ENCODE measurements around the gene NRIP1.

NRIP1 gene, protein sequence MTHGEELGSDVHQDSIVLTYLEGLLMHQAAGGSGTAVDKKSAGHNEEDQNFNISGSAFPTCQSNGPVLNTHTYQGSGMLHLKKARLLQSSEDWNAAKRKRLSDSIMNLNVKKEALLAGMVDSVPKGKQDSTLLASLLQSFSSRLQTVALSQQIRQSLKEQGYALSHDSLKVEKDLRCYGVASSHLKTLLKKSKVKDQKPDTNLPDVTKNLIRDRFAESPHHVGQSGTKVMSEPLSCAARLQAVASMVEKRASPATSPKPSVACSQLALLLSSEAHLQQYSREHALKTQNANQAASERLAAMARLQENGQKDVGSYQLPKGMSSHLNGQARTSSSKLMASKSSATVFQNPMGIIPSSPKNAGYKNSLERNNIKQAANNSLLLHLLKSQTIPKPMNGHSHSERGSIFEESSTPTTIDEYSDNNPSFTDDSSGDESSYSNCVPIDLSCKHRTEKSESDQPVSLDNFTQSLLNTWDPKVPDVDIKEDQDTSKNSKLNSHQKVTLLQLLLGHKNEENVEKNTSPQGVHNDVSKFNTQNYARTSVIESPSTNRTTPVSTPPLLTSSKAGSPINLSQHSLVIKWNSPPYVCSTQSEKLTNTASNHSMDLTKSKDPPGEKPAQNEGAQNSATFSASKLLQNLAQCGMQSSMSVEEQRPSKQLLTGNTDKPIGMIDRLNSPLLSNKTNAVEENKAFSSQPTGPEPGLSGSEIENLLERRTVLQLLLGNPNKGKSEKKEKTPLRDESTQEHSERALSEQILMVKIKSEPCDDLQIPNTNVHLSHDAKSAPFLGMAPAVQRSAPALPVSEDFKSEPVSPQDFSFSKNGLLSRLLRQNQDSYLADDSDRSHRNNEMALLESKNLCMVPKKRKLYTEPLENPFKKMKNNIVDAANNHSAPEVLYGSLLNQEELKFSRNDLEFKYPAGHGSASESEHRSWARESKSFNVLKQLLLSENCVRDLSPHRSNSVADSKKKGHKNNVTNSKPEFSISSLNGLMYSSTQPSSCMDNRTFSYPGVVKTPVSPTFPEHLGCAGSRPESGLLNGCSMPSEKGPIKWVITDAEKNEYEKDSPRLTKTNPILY (N-terminal part only)

GRCh38 chr21:15064576-15065391 is at the start of gene NRIP1:
TSS of gene NRIP1 (minus strand) at chr21:15065000. CDS start at chr21:14968192, 96,808 bp downstream.
- peak within 1 kb of the TSS; percentile 98 for H3K4me3 ChIP-seq (ENCODE audit: low read length)
- no peak for TF ChIP-seq ZNF274 (IDR thresholded peaks at IDR 0.05; ENCODE audit: low read depth, low read length)

DNA sequence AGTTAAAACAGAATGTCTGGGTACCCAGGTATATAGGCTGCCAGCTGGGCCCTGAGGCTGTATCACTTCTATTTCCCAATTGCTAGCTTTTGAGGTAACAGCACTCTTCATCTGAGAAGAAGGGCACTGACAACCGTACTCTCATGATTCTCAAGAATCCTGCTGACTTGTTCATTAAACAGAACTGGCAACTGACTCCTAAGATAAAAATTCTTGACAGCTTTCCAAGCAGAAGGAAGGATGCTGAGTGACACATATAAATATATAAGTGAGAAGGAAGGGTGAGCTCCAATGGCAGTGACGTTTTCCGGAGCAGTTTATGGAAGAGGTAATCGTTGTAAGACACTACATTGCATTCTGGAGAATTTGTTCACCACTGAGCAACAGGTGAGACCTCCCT is 48.1 kb upstream of the NRIP1 start:
- TF ChIP-seq ZNF274 (IDR thresholded peaks at IDR 0.05; ENCODE audit: low read depth, low read length) = no peak
- H3K4me3 ChIP-seq (ENCODE audit: low read length) = no peak overlapping the region

GRCh38 chr21:15108801-15109200 is 44.0 kb upstream of the NRIP1 start:
- H3K4me3 ChIP-seq (ENCODE audit: low read length) = no peak overlapping the region
- TF ChIP-seq ZNF274 (IDR thresholded peaks at IDR 0.05; ENCODE audit: low read depth, low read length) = no peak

DNA sequence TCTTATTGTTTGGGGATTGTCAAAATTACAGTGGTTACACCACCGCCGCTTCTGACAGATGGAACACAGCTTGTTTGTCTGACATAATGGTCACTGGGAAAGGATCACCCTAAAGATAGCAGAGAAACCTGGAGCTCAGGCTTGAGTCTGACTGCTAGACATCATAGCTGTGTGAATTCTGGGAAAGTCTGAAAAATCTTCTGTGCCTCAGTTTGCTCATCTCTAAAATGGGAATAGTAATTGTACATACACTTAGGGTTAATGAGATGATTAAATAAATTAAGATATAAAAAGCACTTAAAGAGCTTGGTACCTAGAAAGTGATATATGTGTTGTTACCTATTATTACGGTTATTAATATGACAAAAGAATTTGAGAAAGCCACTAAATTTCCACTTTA is 39.7 kb upstream of the NRIP1 start:
- no peak overlapping the region for H3K4me3 ChIP-seq (ENCODE audit: low read length)
- TF ChIP-seq ZNF274 (IDR thresholded peaks at IDR 0.05; ENCODE audit: low read depth, low read length) = no peak

- TF ChIP-seq ZNF274 (IDR thresholded peaks at IDR 0.05; ENCODE audit: low read depth, low read length) = no peak
- H3K4me3 ChIP-seq (ENCODE audit: low read length) = no peak overlapping the region
Measured at GRCh38 chr21:15098908-15099307, 34.1 kb upstream of the NRIP1 start.

- no peak for TF ChIP-seq ZNF274 (IDR thresholded peaks at IDR 0.05; ENCODE audit: low read depth, low read length)
- H3K4me3 ChIP-seq (ENCODE audit: low read length) = no peak overlapping the region
Measured at GRCh38 chr21:15098181-15098580, 33.4 kb upstream of the NRIP1 start.

GRCh38 chr21:15097580-15097979 is 32.8 kb upstream of the NRIP1 start:
- H3K4me3 ChIP-seq (ENCODE audit: low read length) = no peak overlapping the region
- no peak for TF ChIP-seq ZNF274 (IDR thresholded peaks at IDR 0.05; ENCODE audit: low read depth, low read length)

DNA sequence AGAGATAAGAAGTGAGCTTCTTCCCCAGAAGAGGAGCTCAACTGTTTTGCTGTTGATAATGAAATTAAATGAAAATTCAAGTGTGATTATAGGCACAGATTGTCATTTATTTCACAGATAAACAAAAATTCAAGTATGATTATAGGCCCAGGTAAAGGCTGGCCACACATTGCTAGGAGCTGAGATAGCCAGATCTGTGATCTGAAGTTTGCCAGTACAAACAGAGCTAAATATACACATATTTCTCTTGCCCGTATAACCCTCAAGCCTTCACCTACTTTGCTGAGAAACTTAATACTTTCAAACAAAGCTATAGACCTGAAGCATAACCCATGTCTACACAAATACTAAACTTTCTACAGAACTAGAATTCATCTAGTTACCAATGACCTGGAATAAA is 31.3 kb upstream of the NRIP1 start:
- no peak for TF ChIP-seq ZNF274 (IDR thresholded peaks at IDR 0.05; ENCODE audit: low read depth, low read length)
- H3K4me3 ChIP-seq (ENCODE audit: low read length) = no peak overlapping the region

- no peak for TF ChIP-seq ZNF274 (IDR thresholded peaks at IDR 0.05; ENCODE audit: low read depth, low read length)
- H3K4me3 ChIP-seq (ENCODE audit: low read length) = no peak overlapping the region
Measured at GRCh38 chr21:15095326-15095725, 30.5 kb upstream of the NRIP1 start.

DNA sequence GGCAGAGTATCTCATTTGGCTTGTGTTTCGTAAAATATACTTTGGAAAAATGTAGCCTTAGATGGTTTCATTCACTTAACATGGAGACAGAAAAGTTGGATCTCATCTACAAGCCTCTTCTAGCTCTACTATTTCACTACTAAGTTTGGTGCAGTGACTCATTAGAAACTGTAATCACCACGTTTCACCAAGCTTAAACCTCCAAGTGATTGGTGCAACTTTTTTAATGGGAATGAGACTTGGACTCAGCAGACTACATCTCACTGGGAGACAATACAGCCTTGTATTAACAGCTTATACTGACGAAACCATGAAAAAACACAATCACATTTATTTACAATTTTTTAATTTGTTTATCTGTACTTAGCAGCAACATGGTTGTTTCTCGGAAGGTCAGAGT is 29.9 kb upstream of the NRIP1 start:
- no peak overlapping the region for H3K4me3 ChIP-seq (ENCODE audit: low read length)
- no peak for TF ChIP-seq ZNF274 (IDR thresholded peaks at IDR 0.05; ENCODE audit: low read depth, low read length)

GRCh38 chr21:15093216-15093615 is 28.4 kb upstream of the NRIP1 start:
- no peak for TF ChIP-seq ZNF274 (IDR thresholded peaks at IDR 0.05; ENCODE audit: low read depth, low read length)
- H3K4me3 ChIP-seq (ENCODE audit: low read length) = no peak overlapping the region

- H3K4me3 ChIP-seq (ENCODE audit: low read length) = no peak overlapping the region
- no peak for TF ChIP-seq ZNF274 (IDR thresholded peaks at IDR 0.05; ENCODE audit: low read depth, low read length)
Measured at GRCh38 chr21:15092745-15093144, 27.9 kb upstream of the NRIP1 start.

- TF ChIP-seq ZNF274 (IDR thresholded peaks at IDR 0.05; ENCODE audit: low read depth, low read length) = no peak
- no peak overlapping the region for H3K4me3 ChIP-seq (ENCODE audit: low read length)
Measured at GRCh38 chr21:15090390-15090789, 25.6 kb upstream of the NRIP1 start.

DNA sequence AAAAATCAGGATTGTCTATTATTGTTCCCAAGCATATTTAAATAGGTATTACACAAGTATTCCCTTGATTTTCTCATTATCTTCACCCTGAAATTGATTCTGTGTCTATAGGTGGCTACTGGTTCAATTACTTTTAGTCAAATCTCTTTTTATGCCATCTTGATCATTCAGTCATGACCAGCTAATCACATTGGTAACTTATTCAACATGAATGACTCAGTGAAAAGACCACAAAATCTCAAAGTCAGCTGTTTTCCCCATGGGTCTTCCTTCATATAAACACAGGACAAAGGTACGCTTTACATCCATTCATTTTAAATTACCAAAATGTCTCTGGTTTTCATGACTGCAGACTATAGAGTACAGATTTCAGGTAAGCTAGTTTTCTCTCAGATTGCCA is 23.7 kb upstream of the NRIP1 start:
- no peak for TF ChIP-seq ZNF274 (IDR thresholded peaks at IDR 0.05; ENCODE audit: low read depth, low read length)
- H3K4me3 ChIP-seq (ENCODE audit: low read length) = no peak overlapping the region
